Endothelial cell of umbilical vein (primary cell): ENCODE results near the gene KCTD21. TPM values are rescaled to one million over a fixed set of nuclear protein-coding genes. Genes with fewer than 3 reads are reported as not detected.

Source experiments
- BruUV-seq: library from RNA; stranded (reverse); fragments of 400-500 nt; replicated peaks from 2 replicates; lab custom pipeline; 2021; lab: Mats Ljungman, UMichigan
- CTCF ChIA-PET: fragments of 300-600, 350-600 bp; sonication (Branson Sonifier 250); formaldehyde crosslinking; loops from one replicate; lab custom pipeline; 2021; ENCODE audit warnings: antibody characterized with exemption, inconsistent platforms; lab: Charles Lee
- POLR2A ChIA-PET: fragments of 300-600, 350-600 bp; sonication (Branson Sonifier 250); formaldehyde crosslinking; loops from one replicate; lab custom pipeline; 2021; ENCODE audit warnings: antibody characterized with exemption, inconsistent platforms; lab: Charles Lee
- DNase-seq: peaks from one replicate; pipeline ENCODE4 v3.0.0-alpha.2; 2011; ENCODE audit warnings: low read depth, low spot score
- FAIRE-seq: peaks from 2 replicates; lab custom pipeline; 2011; peaks lifted over from hg19 to GRCh38; lab: Jason Lieb, UNC
- H2AFZ ChIP-seq: 2 replicates; pipeline ENCODE4 v1.6.0; 2012; ENCODE audit warnings: low read depth, low read length, control low read depth, inconsistent platforms
- H3K27ac ChIP-seq: 2 replicates; pipeline ENCODE4 v1.5.1; 2011; ENCODE audit warnings: low read depth, mild to moderate bottlenecking, control low read depth, low read length, moderate library complexity; ENCODE audit not compliant: insufficient read depth
- H3K27me3 ChIP-seq, 2 experiments: 2 replicates each; pipeline versions ENCODE4 v1.6.0 to v1.6.1; 2011; ENCODE audit warnings: low read length in 2 of 2, mixed read lengths in 1 of 2; ENCODE audit not compliant: control insufficient read depth in 2 of 2, insufficient read depth in 2 of 2
- H3K36me3 ChIP-seq, 2 experiments: 2 replicates in 1 of 2; 3 replicates in 1 of 2; pipeline ENCODE4 v1.5.1; 2011; ENCODE audit warnings: low read length in 2 of 2, mild to moderate bottlenecking in 1 of 2, moderate library complexity in 1 of 2; ENCODE audit not compliant: control insufficient read depth in 2 of 2, insufficient read depth in 2 of 2; ENCODE audit errors: extremely low read depth in 1 of 2
- H3K4me1 ChIP-seq: 3 replicates; pipeline ENCODE4 v1.5.1; 2011; ENCODE audit warnings: mild to moderate bottlenecking, low read length; ENCODE audit not compliant: control insufficient read depth, insufficient read depth; ENCODE audit errors: extremely low read depth
- H3K4me2 ChIP-seq: 2 replicates; pipeline ENCODE4 v1.6.1; 2011; ENCODE audit warnings: low read length, control low read depth, mixed read lengths; ENCODE audit not compliant: insufficient read depth
- H3K4me3 ChIP-seq, 3 experiments: fragments of 200-600 bp in 1 of 3; sonication (generic), shearing (Covaris generic) in 1 of 3; replicated peaks in 1 of 3; 2 replicates each; pipeline ENCODE4 v1.5.1; 2011 to 2016; ENCODE audit warnings: control low read depth in 3 of 3, low read length in 3 of 3, mild to moderate bottlenecking in 2 of 3, inconsistent platforms in 1 of 3, low read depth in 1 of 3, moderate library complexity in 1 of 3; ENCODE audit not compliant: insufficient read depth in 1 of 3
- H3K79me2 ChIP-seq: 2 replicates; pipeline ENCODE4 v1.6.0; 2012; ENCODE audit warnings: low read length, inconsistent platforms; ENCODE audit not compliant: control insufficient read depth, insufficient read depth
- H3K9ac ChIP-seq: replicated peaks from 2 replicates; pipeline ENCODE3; 2011; ENCODE audit warnings: low read length, control low read depth; ENCODE audit not compliant: insufficient read depth; ENCODE audit errors: extremely low read depth
- H3K9me1 ChIP-seq: replicated peaks from 3 replicates; pipeline ENCODE4 v1.6.0; 2011; ENCODE audit warnings: mild to moderate bottlenecking, low read length; ENCODE audit not compliant: control insufficient read depth, insufficient read depth; ENCODE audit errors: extremely low read depth
- H3K9me3 ChIP-seq: replicated peaks from 2 replicates; pipeline ENCODE4 v1.5.1; 2012; ENCODE audit warnings: low read length, inconsistent platforms; ENCODE audit not compliant: control insufficient read depth, insufficient read depth
- H4K20me1 ChIP-seq: replicated peaks from 2 replicates; pipeline ENCODE3; 2011; ENCODE audit warnings: mild to moderate bottlenecking, low read length; ENCODE audit not compliant: control insufficient read depth, insufficient read depth; ENCODE audit errors: extremely low read depth
- EZH2 ChIP-seq: IDR thresholded peaks from 2 replicates; pipeline ENCODE4 v1.6.1; 2012; ENCODE audit warnings: borderline replicate concordance, low read depth, mild to moderate bottlenecking, moderate library complexity, low read length, inconsistent platforms; ENCODE audit not compliant: severe bottlenecking
- FOS ChIP-seq: IDR thresholded peaks from 2 replicates; pipeline ENCODE4 v1.6.1; 2011; ENCODE audit warnings: mild to moderate bottlenecking, low read length, moderate library complexity, borderline replicate concordance; ENCODE audit not compliant: insufficient read depth
- GATA2 ChIP-seq: IDR thresholded peaks from 2 replicates; pipeline ENCODE4 v1.7.0; 2011; ENCODE audit warnings: low read depth, mild to moderate bottlenecking, moderate library complexity, mixed read lengths, low read length; ENCODE audit not compliant: insufficient read length, insufficient read depth
- JUN ChIP-seq: IDR thresholded peaks from 2 replicates; pipeline ENCODE4 v1.6.1; 2011; ENCODE audit warnings: borderline replicate concordance, low read depth; ENCODE audit not compliant: insufficient read length, insufficient read depth
- MYC ChIP-seq: IDR thresholded peaks from one replicate; pipeline ENCODE4 v1.6.1; 2011; ENCODE audit warnings: mild to moderate bottlenecking, low read depth, low read length
- POLR2AphosphoS5 ChIP-seq: IDR thresholded peaks from 2 replicates; pipeline ENCODE4 v1.6.1; 2012; ENCODE audit warnings: low read depth, mild to moderate bottlenecking, control low read depth, low read length, moderate library complexity; ENCODE audit not compliant: insufficient read depth
- dilution Hi-C: fragments of 300-500 bp; cut with MboI; formaldehyde crosslinking; loops from one replicate; pipeline ENCODE4 v1.15.0; 2019; ENCODE audit warnings: low sequenced_read_pairs; ENCODE audit not compliant: extremely low pct_ligation_motif_present
- intact Hi-C: fragments of 100-400 bp; cut with micrococcal nuclease; formaldehyde crosslinking; loops from one replicate; pipeline ENCODE4 v1.10.0; 2022
- polyA plus RNA-seq, 4 experiments: library from polyadenylated mRNA; depleted of rRNA in 3 of 4; stranded (reverse) in 3 of 4; unstranded in 1 of 4; fragments of >200 nt; gene quantifications; 2 replicates each; pipeline versions ENCODE4 v1.2.1 to v1.2.3, GENCODE V29; 2011 to 2012; ENCODE audit warnings: missing spikeins in 1 of 4
- total RNA-seq: library from RNA; stranded (reverse); gene quantifications from 2 replicates; pipeline ENCODE4 v1.2.3, GENCODE V29; 2021
- TF ChIP-seq, protein P1 (sequence below): IDR thresholded peaks from 2 replicates; pipeline ENCODE4 v1.6.1; 2011; ENCODE audit not compliant: insufficient read depth, insufficient read length

Gene KCTD21
- total and polyA plus RNA-seq, 2 donors (not counting 3 experiments of a cell fraction or from before 2014, with no cell fraction given): 8.5 to 11.9 TPM

- DNase-seq (no peak), FAIRE-seq (no peak)
- Histone ChIP-seq H3K79me2 (no peaks in the 10 kb centered on the region), H3K4me2 (no peak overlapping the region), H3K9me3 (no peaks in the 10 kb centered on the region), H3K36me3 (peaks cover 0 to 2% of the 10 kb centered on the region in 2 experiments), H3K4me1 (peaks cover 4% of the 10 kb centered on the region), H3K27me3 (no peaks in the 10 kb centered on the region), H3K9me1 (no peaks in the 10 kb centered on the region), H3K27ac (no peak overlapping the region), H4K20me1 (no peaks in the 10 kb centered on the region), H3K4me3 (no peak overlapping the region), H3K9ac (no peak overlapping the region), H2AFZ (no peak overlapping the region)
- no TSS peak for BruUV-seq
- intact Hi-C loops (no loop called here), dilution Hi-C loops (no loop called here)
- TF ChIP-seq GATA2: no peak
- TF ChIP-seq, protein P1, sequence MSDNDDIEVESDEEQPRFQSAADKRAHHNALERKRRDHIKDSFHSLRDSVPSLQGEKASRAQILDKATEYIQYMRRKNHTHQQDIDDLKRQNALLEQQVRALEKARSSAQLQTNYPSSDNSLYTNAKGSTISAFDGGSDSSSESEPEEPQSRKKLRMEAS: no peak
- no peak for TF ChIP-seq MYC
- TF ChIP-seq EZH2: no peak
- TF ChIP-seq POLR2AphosphoS5: no peak
- no peak for TF ChIP-seq JUN
- TF ChIP-seq FOS: no peak
- ChIA-PET POLR2A (no interaction called here), CTCF (interaction anchor here (1.0 to 1.4 kb wide), 2 partner anchors 185 to 332 kb away, joined by 3 to 5 read pairs; partner anchors contain the start of gene GAB2)
Observed at GRCh38 chr11:78231962-78232501, 43.6 kb upstream of the KCTD21 start.
